ENCODE results near the gene AKAP11.

DNA sequence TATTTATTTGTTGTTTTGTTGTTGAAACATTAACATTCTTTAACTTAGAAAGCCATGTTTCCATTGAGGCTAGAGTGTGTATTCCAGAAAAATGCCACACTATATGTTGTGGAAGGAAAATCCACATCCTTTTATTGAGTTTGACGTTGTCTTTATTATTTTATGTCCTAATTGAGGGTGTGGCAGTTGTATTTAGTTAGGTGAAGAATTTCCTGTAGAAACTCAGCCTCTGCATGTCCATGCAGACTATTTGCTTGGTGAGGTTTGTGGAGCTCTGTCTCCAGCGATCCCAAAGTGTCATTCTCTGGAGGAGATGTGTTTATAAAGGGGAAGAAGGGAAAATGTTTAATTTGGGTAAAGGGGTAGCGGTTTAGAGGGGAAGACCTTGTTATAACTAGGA lies 46.6 kb downstream of the AKAP11 start:
- TF ChIP-seq, protein P1, sequence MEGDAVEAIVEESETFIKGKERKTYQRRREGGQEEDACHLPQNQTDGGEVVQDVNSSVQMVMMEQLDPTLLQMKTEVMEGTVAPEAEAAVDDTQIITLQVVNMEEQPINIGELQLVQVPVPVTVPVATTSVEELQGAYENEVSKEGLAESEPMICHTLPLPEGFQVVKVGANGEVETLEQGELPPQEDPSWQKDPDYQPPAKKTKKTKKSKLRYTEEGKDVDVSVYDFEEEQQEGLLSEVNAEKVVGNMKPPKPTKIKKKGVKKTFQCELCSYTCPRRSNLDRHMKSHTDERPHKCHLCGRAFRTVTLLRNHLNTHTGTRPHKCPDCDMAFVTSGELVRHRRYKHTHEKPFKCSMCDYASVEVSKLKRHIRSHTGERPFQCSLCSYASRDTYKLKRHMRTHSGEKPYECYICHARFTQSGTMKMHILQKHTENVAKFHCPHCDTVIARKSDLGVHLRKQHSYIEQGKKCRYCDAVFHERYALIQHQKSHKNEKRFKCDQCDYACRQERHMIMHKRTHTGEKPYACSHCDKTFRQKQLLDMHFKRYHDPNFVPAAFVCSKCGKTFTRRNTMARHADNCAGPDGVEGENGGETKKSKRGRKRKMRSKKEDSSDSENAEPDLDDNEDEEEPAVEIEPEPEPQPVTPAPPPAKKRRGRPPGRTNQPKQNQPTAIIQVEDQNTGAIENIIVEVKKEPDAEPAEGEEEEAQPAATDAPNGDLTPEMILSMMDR (IDR thresholded peaks at IDR 0.05), result no peak
- TF ChIP-seq POLR2A (IDR thresholded peaks at IDR 0.05), result no peak
